ENCODE measurements around the gene TTLL13. TPM values are rescaled to one million over a fixed set of nuclear protein-coding genes. Genes with fewer than 3 reads are reported as not detected.

The TTLL13 gene
- total and polyA plus RNA-seq, 2 of the 8 experiments (the other 6 are each of a cell fraction or from before 2014, with no cell fraction given), result 0.03 TPM; not detected in 1

- Histone ChIP-seq H3K56ac (replicated peaks; ENCODE audit: insufficient read length, low read depth, low read length) (no peak overlapping the region), H3K18ac (ENCODE audit: extremely low read depth, low read length) (no peak overlapping the region), H4K8ac (ENCODE audit: extremely low read depth, insufficient read depth, low read length) (no peak overlapping the region), H2BK12ac (ENCODE audit: low read depth, low read length) (no peak overlapping the region), H4K5ac (ENCODE audit: insufficient read length, low read depth, low read length) (no peak overlapping the region), H4K91ac (replicated peaks; ENCODE audit: insufficient read length, low read length) (no peak overlapping the region), H3K79me1 (ENCODE audit: low read depth, low read length) (peaks cover 3% of the 10 kb centered on the region; the same call in 1 of the 2 replicates), H3K4me3 (ENCODE audit: extremely low read depth in 1 of 4, insufficient read depth in 2 of 4, low read depth in 3 of 4, low read length in 4 of 4) (no peak overlapping the region), H2AK5ac (ENCODE audit: low read depth, low read length) (no peak overlapping the region), H3K9me3 (ENCODE audit: insufficient read depth in 2 of 2, low read depth in 1 of 2, low read length in 1 of 2) (no peaks in the 10 kb centered on the region), H3K4me2 (ENCODE audit: insufficient read depth in 1 of 2, low read depth in 2 of 2, low read length in 2 of 2) (no peak overlapping the region), H2BK120ac (replicated peaks; ENCODE audit: low read depth, low read length) (no peak overlapping the region), H4K20me1 (replicated peaks in 1 of 2; ENCODE audit: control insufficient read depth in 1 of 2, insufficient read depth in 2 of 2, low read length in 2 of 2) (peaks cover 3% of the 10 kb centered on the region in 2 experiments), H2AFZ (ENCODE audit: low read length) (no peak overlapping the region), H2BK20ac (ENCODE audit: low read length) (no peak overlapping the region), H3K79me2 (ENCODE audit: control insufficient read depth in 1 of 2, insufficient read depth in 2 of 2, low read length in 2 of 2) (peaks cover 0 to 13% of the 10 kb centered on the region in 2 experiments; a peak in 1 of 4 replicates), H2BK5ac (ENCODE audit: low read depth, low read length) (no peak overlapping the region; the same call in 1 of the 2 replicates), H3K9ac (replicated peaks in 1 of 4; ENCODE audit: extremely low read depth in 1 of 4, low read depth in 3 of 4, low read length in 3 of 4) (no peak overlapping the region), H3K36me3 (ENCODE audit: control insufficient read depth in 2 of 4, insufficient read depth in 4 of 4, low read length in 3 of 4) (peaks cover 3 to 5% (median 4%) of the 10 kb centered on the region in 4 experiments; a peak in 4 of 8 replicates), H3K27me3 (replicated peaks in 1 of 4; ENCODE audit: control insufficient read depth in 3 of 4, extremely low read depth in 1 of 4, insufficient read depth in 3 of 4, low read length in 3 of 4) (no peaks in the 10 kb centered on the region), H3K4ac (replicated peaks; ENCODE audit: insufficient read length, low read depth, low read length) (no peak overlapping the region), H3K4me1 (replicated peaks in 1 of 4; ENCODE audit: control insufficient read depth in 3 of 4, insufficient read depth in 4 of 4, low read length in 3 of 4) (peaks cover 0 to 2% (median under 1%) of the 10 kb centered on the region in 4 experiments; a peak in 2 of 7 replicates), H3K27ac (ENCODE audit: low read depth, low read length) (no peak overlapping the region), H3K23me2 (ENCODE audit: low read depth, low read length) (no peaks in the 10 kb centered on the region), H3K14ac (ENCODE audit: insufficient read length) (no peak overlapping the region), H3K23ac (ENCODE audit: insufficient read length) (no peak overlapping the region), H2BK15ac (ENCODE audit: low read length) (no peak overlapping the region)
- CTCF ChIA-PET (ENCODE audit: partially characterized antibody), result interaction anchor here (0.6 to 12.3 kb wide), 15 partner anchors 10 to 210 kb away, joined by 3 to 182 read pairs (median 3); partner anchors contain the start of genes CIB1, GDPGP1 and SEMA4B
- DNase-seq (ENCODE audit: low read depth in 1 of 2, low spot score in 2 of 2) (no peak), FAIRE-seq (no peak)
- 78% methylated on average over 9 of the region's 9 CpGs; no CpG with 5 or more reads in 1 of the 2 experiments for WGBS, 2 experiments (ENCODE audit: extremely low coverage in 1 of 2, insufficient coverage in 1 of 2, insufficient read length in 1 of 2, insufficient replicate concordance in 2 of 2, low coverage in 1 of 2, low lambda C conversion rate in 2 of 2, missing lambda C conversion rate in 1 of 2)
- POLR2A ChIA-PET (ENCODE audit: partially characterized antibody), result interaction anchor here (0.9 to 1.3 kb wide), 2 partner anchors 9 to 38 kb away, joined by 3 read pairs; no protein-coding TSS in a partner anchor
- no peak for TF ChIP-seq PHF8 (conservative IDR thresholded peaks at IDR 0.05; ENCODE audit: low read depth, low read length)
- TF ChIP-seq KDM5A (IDR thresholded peaks at IDR 0.05; ENCODE audit: low read length), result no peak
- no peak for TF ChIP-seq HDAC6 (IDR thresholded peaks at IDR 0.05; ENCODE audit: low read depth, low read length)
- no peak for TF ChIP-seq CEBPB (IDR thresholded peaks at IDR 0.05; ENCODE audit: low read depth, low read length)
- TF ChIP-seq ASH2L (IDR thresholded peaks at IDR 0.05; ENCODE audit: low read length), result no peak
- TF ChIP-seq RAD21 (IDR thresholded peaks at IDR 0.05 in 1 of 2, conservative IDR thresholded peaks at IDR 0.05 in 1 of 2; ENCODE audit: low read depth in 2 of 2, low read length in 2 of 2), result no peak
- TF ChIP-seq POU5F1 (IDR thresholded peaks at IDR 0.05; ENCODE audit: low read depth, low read length), result no peak
- TF ChIP-seq SIN3A (conservative IDR thresholded peaks at IDR 0.05 in 1 of 2, IDR thresholded peaks at IDR 0.05 in 1 of 2; ENCODE audit: low read depth in 1 of 2, low read length in 2 of 2), result no peak
- no peak for TF ChIP-seq RBBP5 (IDR thresholded peaks at IDR 0.05; ENCODE audit: borderline replicate concordance, low read depth, low read length)
- no peak for TF ChIP-seq EP300 (IDR thresholded peaks at IDR 0.05; ENCODE audit: borderline replicate concordance in 1 of 2, low read depth in 2 of 2, low read length in 2 of 2)
- no peak for TF ChIP-seq NANOG (IDR thresholded peaks at IDR 0.05; ENCODE audit: insufficient read depth, low read depth, low read length, poor library complexity, severe bottlenecking)
These were observed 31.5 kb upstream of the TTLL13 start for GRCh38 chr15:90217671-90218394.
